HG03565 (cell line): ENCODE data around the gene MIPOL1.
"Not testable (repeated sequence)": the region's sequence is repeated elsewhere in the genome, so short reads cannot be mapped to it uniquely, and the experiment has no call there.

Experiments
- ATAC-seq: cut with Tn5 transposase; IDR thresholded peaks from one replicate; pipeline ENCODE4 v1.9.1; 2021; ENCODE audit warnings: mild to moderate bottlenecking, moderate library complexity; ENCODE audit not compliant: unreplicated experiment

The MIPOL1 gene

DNA sequence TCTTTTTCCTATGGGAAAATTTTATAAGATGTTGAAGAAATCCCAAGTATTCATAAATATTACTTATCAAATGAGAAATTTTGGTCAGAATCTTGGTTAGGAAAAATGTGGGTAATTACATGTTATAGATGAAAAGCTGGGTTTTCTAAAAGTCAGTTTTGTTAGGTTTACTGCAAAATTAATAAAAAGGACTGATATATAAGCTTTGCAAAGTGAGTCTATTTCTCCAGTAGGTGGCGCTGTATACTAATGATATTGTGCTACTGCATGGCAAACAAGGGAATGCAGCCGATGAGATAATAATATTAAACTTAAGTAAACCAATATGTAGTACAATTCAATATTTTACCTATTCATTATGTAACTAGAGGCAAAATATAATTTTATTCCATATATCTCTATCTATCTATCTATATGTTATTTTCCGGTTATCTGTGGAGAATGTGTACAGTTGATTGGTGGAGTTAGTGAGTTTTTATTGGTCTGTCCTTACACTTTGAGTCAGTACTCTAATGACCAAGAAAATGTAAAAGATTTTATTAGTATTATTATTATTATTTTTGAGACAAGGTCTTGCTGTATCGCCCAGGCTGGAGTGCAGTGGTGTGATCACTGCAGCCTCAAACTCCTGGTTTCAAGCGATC is 32.9 kb downstream of the MIPOL1 start:
- ATAC-seq: peak; percentile 73

DNA sequence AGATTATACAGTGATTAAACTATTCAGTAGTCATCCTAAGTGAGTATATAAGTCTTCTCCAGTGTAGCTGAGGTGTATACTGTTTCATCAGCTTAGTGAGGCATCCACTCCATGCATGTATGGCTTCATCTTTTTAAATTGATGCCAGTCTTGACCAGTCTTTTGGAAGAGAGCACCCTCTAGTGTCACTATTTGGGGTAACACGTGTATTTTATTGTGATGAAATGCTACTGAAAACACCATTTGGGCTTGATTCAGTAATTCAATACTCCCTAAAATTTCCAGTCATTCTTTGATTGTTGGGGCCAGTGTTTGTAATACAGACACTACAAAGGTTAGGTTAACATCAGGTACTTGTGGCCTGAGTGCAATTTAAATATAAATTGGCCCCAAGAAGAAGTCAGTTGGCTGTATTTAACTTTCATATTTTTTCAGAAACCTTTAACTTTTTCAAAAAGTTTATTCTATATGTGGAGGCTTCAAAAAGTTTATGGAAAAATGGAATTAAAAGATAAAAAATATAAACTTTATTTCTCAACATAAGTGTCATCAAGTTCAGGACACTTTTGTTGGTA is 35.3 kb downstream of the MIPOL1 start:
- peak; percentile 66 for ATAC-seq

- no peak for ATAC-seq
Observed at GRCh38 chr14:37234222-37234621, 36.5 kb downstream of the MIPOL1 start.

- ATAC-seq: not testable (repeated sequence)
Observed at GRCh38 chr14:37236044-37236443, 38.3 kb downstream of the MIPOL1 start.

DNA sequence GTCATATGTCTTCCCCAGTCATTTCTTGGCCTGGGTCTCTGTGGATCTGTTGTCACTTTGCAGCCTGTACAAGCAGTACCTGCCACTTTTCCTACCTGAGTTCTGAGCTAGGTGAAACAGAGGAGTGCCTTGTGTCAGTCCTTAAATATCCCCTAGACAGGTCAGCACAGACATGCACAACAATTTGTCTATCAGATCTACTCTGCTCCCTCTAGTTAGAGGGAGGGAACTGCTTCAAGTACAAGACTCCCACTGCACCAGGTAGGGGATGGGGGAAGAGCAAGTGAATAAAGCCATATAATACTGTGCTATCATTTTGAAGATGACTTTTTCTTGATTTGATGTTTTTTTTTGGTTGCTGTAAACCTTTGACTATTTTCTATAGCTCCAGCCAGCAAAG is 39.4 kb downstream of the MIPOL1 start:
- no peak for ATAC-seq

DNA sequence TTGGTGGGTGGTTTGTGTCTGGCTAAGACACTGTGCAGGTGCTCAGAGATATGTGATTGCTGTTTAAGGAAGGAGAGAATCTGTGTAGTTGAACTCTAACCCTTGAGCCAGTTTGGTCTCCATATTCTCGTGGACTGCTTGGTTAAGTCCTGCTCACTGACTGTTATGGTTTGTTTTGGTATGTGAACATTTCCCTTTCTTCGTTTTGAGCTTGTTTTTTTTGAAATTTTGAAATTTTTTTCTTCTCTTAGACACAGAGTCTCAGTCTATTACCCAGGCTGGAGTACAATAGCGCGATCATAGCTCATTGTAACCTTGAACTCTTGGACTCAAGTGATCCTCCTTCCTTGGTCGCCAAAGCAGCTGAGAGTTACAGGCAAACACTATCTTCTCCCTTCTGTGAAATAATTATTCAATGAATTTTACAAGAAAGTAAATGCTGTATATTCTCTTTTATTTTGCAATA is 40.0 kb downstream of the MIPOL1 start:
- ATAC-seq: no peak

- ATAC-seq: no peak
Observed at GRCh38 chr14:37241198-37241597, 43.5 kb downstream of the MIPOL1 start.

DNA sequence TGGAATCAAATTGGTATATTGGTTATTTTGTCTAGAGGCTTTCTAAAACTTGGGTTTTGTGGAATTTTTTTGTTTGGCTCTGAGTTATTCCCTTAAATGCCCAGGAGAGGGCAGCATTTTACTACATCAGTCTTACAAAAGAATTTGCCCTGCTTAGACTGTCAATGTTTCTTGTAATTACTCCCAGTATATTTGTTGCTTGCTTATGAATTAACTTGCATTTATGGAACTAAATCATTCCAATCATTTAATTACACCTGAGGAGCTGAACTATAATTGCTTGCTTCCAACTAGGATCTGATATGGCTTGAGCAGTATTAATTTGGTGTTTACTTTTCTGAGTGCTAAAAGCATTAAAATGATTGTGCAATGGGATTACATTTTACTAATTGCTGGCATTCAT is 48.7 kb downstream of the MIPOL1 start:
- peak; percentile 49 for ATAC-seq

GRCh38 chr14:37247791-37248461 is 50.2 kb downstream of the MIPOL1 start:
- ATAC-seq: no peak

GRCh38 chr14:37251775-37252174 is 54.0 kb downstream of the MIPOL1 start:
- ATAC-seq: no peak

DNA sequence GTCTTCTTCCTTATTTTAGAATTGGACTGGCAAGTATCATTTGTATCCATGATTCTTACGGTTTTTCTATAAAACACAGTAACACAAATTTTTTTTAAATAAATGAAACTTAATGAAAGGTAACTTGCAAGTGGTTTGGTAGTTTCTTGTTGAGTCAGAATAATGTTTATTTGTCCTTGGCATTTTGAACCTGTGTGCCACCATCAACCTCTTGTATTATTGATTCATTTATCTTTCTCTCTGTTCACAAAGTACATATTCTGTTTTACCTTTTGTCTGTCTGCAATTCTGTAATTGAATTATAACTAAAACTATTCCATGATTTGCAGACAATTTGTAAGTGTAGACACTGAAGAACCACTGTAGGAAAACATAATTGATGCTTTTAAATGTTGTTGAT is 54.7 kb downstream of the MIPOL1 start:
- no peak for ATAC-seq

DNA sequence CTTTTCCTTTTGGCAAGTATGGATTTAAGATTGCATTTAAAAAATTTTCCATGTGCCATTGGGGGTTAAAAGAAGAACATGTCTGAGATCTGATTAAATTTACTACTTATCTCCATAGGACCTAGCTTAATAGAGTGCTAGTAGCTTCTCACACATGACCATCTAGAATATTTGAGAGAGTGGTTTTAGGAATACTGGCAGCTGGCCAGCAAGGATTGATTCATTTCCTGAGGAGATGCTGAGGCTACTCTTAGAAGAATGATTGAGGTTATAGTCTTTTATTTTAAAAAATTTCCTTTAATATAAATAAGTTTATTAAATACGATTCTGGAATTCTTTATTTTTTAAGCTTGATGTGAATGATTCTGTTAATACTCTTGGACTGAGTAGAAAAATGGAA is 56.2 kb downstream of the MIPOL1 start:
- no peak for ATAC-seq

DNA sequence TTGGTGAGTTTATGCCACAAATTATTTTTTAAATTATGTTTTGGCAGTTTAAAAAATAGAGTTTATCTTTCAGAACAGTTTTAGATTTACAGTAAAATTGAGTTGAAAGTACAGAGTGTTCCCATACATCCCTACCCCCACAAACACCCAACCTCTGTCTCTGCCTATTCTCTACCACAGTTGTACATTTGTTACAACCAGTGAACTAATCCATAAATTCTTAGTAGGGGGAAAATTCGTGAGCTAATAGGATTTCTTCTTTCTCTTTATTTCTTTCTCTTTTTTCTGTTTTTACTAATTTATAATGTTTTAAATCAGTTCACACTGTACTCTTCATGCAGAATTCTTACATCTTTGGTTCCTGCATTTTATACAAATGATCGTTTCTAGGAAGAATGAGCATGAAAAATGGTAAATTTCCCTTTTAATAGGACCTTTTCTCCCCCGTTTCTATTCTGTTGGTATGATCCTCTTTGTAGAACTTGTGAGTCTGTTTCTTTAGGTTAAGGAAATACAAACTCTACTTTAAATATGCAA is 56.7 kb downstream of the MIPOL1 start:
- ATAC-seq: no peak

DNA sequence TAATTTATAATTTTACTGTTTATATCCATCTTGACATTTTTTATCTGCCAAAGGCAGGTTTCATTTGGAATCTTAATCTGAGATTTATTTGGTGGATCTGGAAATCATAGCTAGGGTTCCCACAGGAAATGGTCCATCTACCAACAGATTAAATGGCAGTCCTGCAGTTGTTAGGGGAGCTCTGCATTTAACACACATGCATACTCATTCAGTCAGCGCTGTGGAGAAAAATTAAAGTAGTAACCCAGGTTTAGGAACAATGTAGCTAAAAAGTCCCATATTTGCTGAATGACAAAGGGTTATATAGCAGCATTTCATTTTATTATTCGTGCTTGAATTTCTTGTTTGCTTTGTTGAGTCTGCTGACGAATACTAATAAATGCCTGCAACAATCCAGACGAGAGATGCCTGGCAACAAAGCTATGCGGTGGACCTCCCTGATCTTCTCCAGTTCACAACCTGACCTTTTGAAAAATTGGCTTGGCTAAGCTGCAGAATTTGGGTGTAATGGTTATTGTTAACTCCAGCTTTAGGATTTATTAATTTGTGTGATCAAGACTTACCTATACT is 59.8 kb downstream of the MIPOL1 start:
- no peak for ATAC-seq

DNA sequence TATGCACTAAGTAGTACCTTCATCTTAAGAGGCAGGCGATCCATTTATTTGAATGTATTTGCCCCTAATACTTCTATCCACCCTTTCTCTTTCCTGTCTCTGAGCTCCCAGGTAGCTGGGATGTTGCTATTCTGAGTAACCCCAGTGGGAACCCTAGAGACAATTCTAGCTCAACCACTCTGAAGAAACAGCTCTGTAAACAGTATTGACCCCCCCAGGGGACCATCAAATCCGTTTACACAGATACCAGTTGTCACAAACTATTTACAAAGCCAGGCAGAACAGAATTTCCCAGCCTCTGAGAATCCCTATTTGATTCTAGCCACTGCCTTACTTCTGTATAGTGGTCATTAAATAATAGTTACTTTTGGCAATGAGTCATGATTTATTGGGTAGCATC is 64.9 kb downstream of the MIPOL1 start:
- ATAC-seq: no peak

- ATAC-seq: no peak
Observed at GRCh38 chr14:37263656-37264236, 66.0 kb downstream of the MIPOL1 start.

- no peak for ATAC-seq
Observed at GRCh38 chr14:37268788-37269187, 71.1 kb downstream of the MIPOL1 start.

GRCh38 chr14:37270629-37271028 is 72.9 kb downstream of the MIPOL1 start:
- ATAC-seq: no peak

GRCh38 chr14:37272569-37272968 is 74.8 kb downstream of the MIPOL1 start:
- no peak for ATAC-seq

GRCh38 chr14:37274652-37275051 is 76.9 kb downstream of the MIPOL1 start:
- ATAC-seq: no peak

DNA sequence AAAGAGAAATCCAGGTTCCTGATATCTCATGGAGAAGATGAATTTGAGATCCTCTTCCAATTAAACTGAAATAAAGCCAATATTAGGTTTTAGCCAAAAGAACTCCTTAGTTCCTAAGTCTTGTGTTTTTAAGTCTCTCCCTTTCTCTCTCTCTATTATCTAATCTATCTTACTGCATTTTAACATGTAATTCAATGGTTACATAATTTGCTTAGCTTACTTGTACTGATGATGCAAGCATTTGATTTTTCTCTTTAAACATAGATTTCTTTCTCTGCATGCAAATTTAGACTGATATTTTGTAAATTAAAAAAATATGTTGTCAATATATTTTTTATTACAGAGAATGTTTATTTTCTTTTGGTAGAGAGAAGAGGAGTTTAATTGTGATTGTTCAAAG is 78.2 kb downstream of the MIPOL1 start:
- no peak for ATAC-seq
